Left renal cortex interstitium (tissue), 4 donors: ENCODE results near the gene SMC1B. TPM values are rescaled to one million over a fixed set of nuclear protein-coding genes. Genes with fewer than 3 reads are reported as not detected.

Source experiments
- DNase-seq, 4 donors: peaks; one replicate each; pipeline ENCODE4 v3.0.0-alpha.2; 2013; ENCODE audit warnings: low read depth in 4 of 4, low spot score in 2 of 4, missing footprints in 1 of 4
- polyA plus RNA-seq, 4 donors: library from polyadenylated mRNA; unstranded; fragments of 120-200 nt; gene quantifications; one replicate each; pipeline ENCODE4 v1.2.1, GENCODE V29; 2013; ENCODE audit not compliant: insufficient read length in 4 of 4

The SMC1B gene
- polyA plus RNA-seq, 4 donors = 0.17 to 0.33 (median 0.25) TPM

- DNase-seq = no peak
Measured at GRCh38 chr22:45324311-45324711, 89.1 kb downstream of the SMC1B start.

- DNase-seq = no peak
Measured at GRCh38 chr22:45323695-45324094, 89.7 kb downstream of the SMC1B start.

- DNase-seq = no peak
Measured at GRCh38 chr22:45322873-45323525, 90.4 kb downstream of the SMC1B start.

GRCh38 chr22:45321827-45322226, 91.6 kb downstream of the SMC1B start:
- DNase-seq = no peak

- no peak for DNase-seq
Measured at GRCh38 chr22:45320357-45320976, 92.9 kb downstream of the SMC1B start.

GRCh38 chr22:45319324-45319685, 94.1 kb downstream of the SMC1B start:
- no peak for DNase-seq

- DNase-seq = no peak
Measured at GRCh38 chr22:45318558-45319323, 94.7 kb downstream of the SMC1B start.

- peak in 2 of 4 donors; percentile 59 to 70 for DNase-seq
Measured at GRCh38 chr22:45318168-45318557, 95.2 kb downstream of the SMC1B start.

- DNase-seq = no peak
Measured at GRCh38 chr22:45317551-45318167, 95.7 kb downstream of the SMC1B start.

GRCh38 chr22:45316796-45317526, 96.4 kb downstream of the SMC1B start:
- DNase-seq = no peak

GRCh38 chr22:45314786-45315185, 98.6 kb downstream of the SMC1B start:
- DNase-seq = no peak

GRCh38 chr22:45314054-45314721, 99.2 kb downstream of the SMC1B start:
- DNase-seq = no peak

GRCh38 chr22:45312856-45313255, 100.5 kb downstream of the SMC1B start:
- no peak for DNase-seq

GRCh38 chr22:45312415-45312814, 101.0 kb downstream of the SMC1B start:
- no peak for DNase-seq

- no peak for DNase-seq
Measured at GRCh38 chr22:45310977-45311531, 102.3 kb downstream of the SMC1B start.

- DNase-seq = no peak
Measured at GRCh38 chr22:45310331-45310976, 102.9 kb downstream of the SMC1B start.

GRCh38 chr22:45309422-45310227, 103.8 kb downstream of the SMC1B start, which contains the start of gene FAM118A:
Gene FAM118A (plus strand): TSS chr22:45309934. CDS start chr22:45322380, 12,446 bp downstream.
- DNase-seq = peak; percentile 85 to 90 (median 85)

- DNase-seq = no peak
Measured at GRCh38 chr22:45308957-45309421, 104.4 kb downstream of the SMC1B start.
